A673 (cell line): ENCODE data around the gene SDF2L1. TPM values are rescaled to one million over a fixed set of nuclear protein-coding genes. Genes with fewer than 3 reads are reported as not detected.
A peak's percentile ranks its signal among the peaks of the same experiment; 100 is the strongest.

Experiments used
- BruUV-seq: library from RNA; stranded (reverse); fragments of 400-500 nt; replicated peaks from 2 replicates; lab custom pipeline; 2021; lab: Mats Ljungman, UMichigan
- CTCF ChIA-PET: fragments of 300-600 bp; sonication (Branson Sonifier 250); formaldehyde crosslinking; loops from one replicate; lab custom pipeline; 2022; ENCODE audit warnings: antibody characterized with exemption; lab: Charles Lee
- POLR2A ChIA-PET: fragments of 300-600 bp; sonication (Branson Sonifier 250); formaldehyde crosslinking; loops from one replicate; lab custom pipeline; 2022; ENCODE audit warnings: antibody characterized with exemption; ENCODE audit not compliant: low non-redundant PET; lab: Charles Lee
- DNase-seq: peaks from one replicate; pipeline ENCODE4 v3.0.0-alpha.2; 2015; ENCODE audit warnings: low spot score
- H3K27ac ChIP-seq: fragments of 200-600 bp; sonication (generic); 2 replicates; pipeline ENCODE4 v1.5.1; 2016; ENCODE audit warnings: mixed run types, low read depth, mild to moderate bottlenecking, mixed read lengths, antibody characterized with exemption, low read length; ENCODE audit not compliant: poor library complexity, severe bottlenecking
- H3K27me3 ChIP-seq: fragments of 200-600 bp; sonication (generic); replicated peaks from 2 replicates; pipeline ENCODE4 v1.6.1; 2017; ENCODE audit warnings: mixed run types, low read depth, mild to moderate bottlenecking, mixed read lengths, antibody characterized with exemption, low read length; ENCODE audit not compliant: insufficient read depth, poor library complexity
- H3K36me3 ChIP-seq: fragments of 200-600 bp; sonication (generic); 2 replicates; pipeline ENCODE4 v1.6.1; 2016; ENCODE audit warnings: mixed run types, mild to moderate bottlenecking, mixed read lengths, antibody characterized with exemption, low read length; ENCODE audit not compliant: insufficient read depth, poor library complexity, severe bottlenecking
- H3K4me1 ChIP-seq: fragments of 200-600 bp; sonication (generic); 2 replicates; pipeline ENCODE4 v1.6.1; 2017; ENCODE audit warnings: mixed run types, mild to moderate bottlenecking, mixed read lengths, antibody characterized with exemption, low read length; ENCODE audit not compliant: insufficient read depth, poor library complexity, severe bottlenecking
- H3K4me3 ChIP-seq: fragments of 200-600 bp; sonication (generic); 2 replicates; pipeline ENCODE4 v1.5.1; 2016; ENCODE audit warnings: low read depth, mixed run types, mild to moderate bottlenecking, mixed read lengths, low read length; ENCODE audit not compliant: poor library complexity, severe bottlenecking
- H3K9me3 ChIP-seq: fragments of 200-600 bp; sonication (generic); 2 replicates; pipeline ENCODE4 v1.6.1; 2016; ENCODE audit warnings: mixed run types, low read depth, mild to moderate bottlenecking, mixed read lengths, antibody characterized with exemption, low read length; ENCODE audit not compliant: poor library complexity, severe bottlenecking
- EZH2 ChIP-seq: fragments of 200-600 bp; sonication (generic); IDR thresholded peaks from 2 replicates; pipeline ENCODE4 v1.6.1; 2017; ENCODE audit warnings: borderline replicate concordance, low read depth, mild to moderate bottlenecking, mixed read lengths, antibody characterized with exemption, low read length; ENCODE audit not compliant: poor library complexity, severe bottlenecking
- intact Hi-C: fragments of 100-400 bp; cut with micrococcal nuclease; formaldehyde crosslinking; loops from one replicate; pipeline ENCODE4 v1.10.0; 2022; ENCODE audit not compliant: unreplicated experiment
- total RNA-seq: library from RNA; stranded (reverse); gene quantifications from 2 replicates; pipeline ENCODE4 v1.2.3, GENCODE V29; 2021
- TF ChIP-seq, protein P1 (sequence below): fragments of 300-800, 200-600 bp; sonication (generic); conservative IDR thresholded peaks from 2 replicates; pipeline ENCODE4 v1.5.1; 2017; ENCODE audit warnings: low read depth, mild to moderate bottlenecking, antibody characterized with exemption, low read length, moderate library complexity, mixed read lengths

SDF2L1 gene
- total RNA-seq, 1 experiment from 2014 or later: 50.1 TPM

DNA sequence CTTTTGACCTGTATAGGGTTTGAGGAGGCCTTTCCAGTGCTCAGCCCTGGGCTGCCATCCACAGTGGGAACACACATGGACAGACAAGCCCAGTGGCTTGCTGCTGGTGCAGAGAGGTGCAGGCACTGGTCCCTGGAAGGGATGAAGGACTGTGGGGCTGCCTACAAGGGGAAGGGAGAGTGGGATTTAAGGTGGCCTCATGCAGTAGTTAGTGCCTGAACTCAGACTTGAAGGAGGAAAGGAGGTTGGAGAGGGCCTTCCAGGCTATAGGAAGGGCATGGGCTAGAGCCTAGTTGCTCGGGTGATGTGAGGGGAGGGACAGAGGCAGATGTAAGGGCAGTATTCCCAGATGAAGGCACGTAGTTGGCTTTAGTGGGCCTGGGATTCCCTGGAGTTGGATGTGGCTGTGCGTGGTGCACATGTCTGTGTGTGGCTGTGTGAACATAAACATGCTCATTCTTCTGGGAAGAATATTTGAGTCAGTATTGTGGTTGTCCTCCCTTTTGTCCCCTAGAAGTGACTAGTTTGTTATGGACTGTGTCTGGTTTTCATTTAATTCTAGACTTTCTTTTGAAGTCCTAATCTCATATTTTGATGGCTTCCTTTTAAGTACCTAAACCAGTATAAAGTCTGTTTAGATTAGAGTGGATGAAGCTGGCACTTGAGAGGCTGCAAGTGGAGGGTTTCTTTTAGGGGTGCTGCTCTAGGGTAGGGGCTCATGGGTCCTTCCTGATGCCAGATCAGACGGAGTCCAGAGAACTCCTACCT, 30.7 kb upstream of the SDF2L1 start:
- ChIA-PET POLR2A (no interaction called here), CTCF (interaction anchor here (0.6 kb wide), 1 partner anchor 167 kb away, joined by 3 read pairs; no protein-coding TSS in a partner anchor)
- H3K4me1 ChIP-seq: no peaks in the 10 kb centered on the region
- H3K27me3 ChIP-seq: no peaks in the 10 kb centered on the region
- H3K36me3 ChIP-seq: peaks cover 41% of the 10 kb centered on the region
- H3K9me3 ChIP-seq: no peaks in the 10 kb centered on the region
- no peak for DNase-seq
- H3K4me3 ChIP-seq: no peak overlapping the region
- intact Hi-C loops: no loop called here
- no TSS peak for BruUV-seq
- TF ChIP-seq EZH2: no peak
- TF ChIP-seq, protein P1, sequence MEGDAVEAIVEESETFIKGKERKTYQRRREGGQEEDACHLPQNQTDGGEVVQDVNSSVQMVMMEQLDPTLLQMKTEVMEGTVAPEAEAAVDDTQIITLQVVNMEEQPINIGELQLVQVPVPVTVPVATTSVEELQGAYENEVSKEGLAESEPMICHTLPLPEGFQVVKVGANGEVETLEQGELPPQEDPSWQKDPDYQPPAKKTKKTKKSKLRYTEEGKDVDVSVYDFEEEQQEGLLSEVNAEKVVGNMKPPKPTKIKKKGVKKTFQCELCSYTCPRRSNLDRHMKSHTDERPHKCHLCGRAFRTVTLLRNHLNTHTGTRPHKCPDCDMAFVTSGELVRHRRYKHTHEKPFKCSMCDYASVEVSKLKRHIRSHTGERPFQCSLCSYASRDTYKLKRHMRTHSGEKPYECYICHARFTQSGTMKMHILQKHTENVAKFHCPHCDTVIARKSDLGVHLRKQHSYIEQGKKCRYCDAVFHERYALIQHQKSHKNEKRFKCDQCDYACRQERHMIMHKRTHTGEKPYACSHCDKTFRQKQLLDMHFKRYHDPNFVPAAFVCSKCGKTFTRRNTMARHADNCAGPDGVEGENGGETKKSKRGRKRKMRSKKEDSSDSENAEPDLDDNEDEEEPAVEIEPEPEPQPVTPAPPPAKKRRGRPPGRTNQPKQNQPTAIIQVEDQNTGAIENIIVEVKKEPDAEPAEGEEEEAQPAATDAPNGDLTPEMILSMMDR: no peak
- H3K27ac ChIP-seq: no peak overlapping the region

- BruUV-seq: no TSS peak
- ChIA-PET POLR2A (no interaction called here), CTCF (no interaction called here)
- Histone ChIP-seq H3K36me3 (peaks cover 41% of the 10 kb centered on the region), H3K27ac (no peak overlapping the region), H3K9me3 (no peaks in the 10 kb centered on the region), H3K4me1 (no peaks in the 10 kb centered on the region), H3K27me3 (no peaks in the 10 kb centered on the region), H3K4me3 (no peak overlapping the region)
- TF ChIP-seq, protein P1: no peak
- TF ChIP-seq EZH2: no peak
- DNase-seq: no peak
- intact Hi-C loops: no loop called here
Measured at GRCh38 chr22:21612858-21613257, 29.2 kb upstream of the SDF2L1 start.

- Histone ChIP-seq H3K27ac (peak overlapping the region; percentile 25), H3K4me1 (no peaks in the 10 kb centered on the region), H3K9me3 (no peaks in the 10 kb centered on the region), H3K36me3 (peaks cover 41% of the 10 kb centered on the region), H3K27me3 (no peaks in the 10 kb centered on the region), H3K4me3 (no peak overlapping the region)
- no peak for TF ChIP-seq EZH2
- TF ChIP-seq, protein P1: no peak
- no peak for DNase-seq
- POLR2A ChIA-PET: no interaction called here
- intact Hi-C loops: no loop called here
- no TSS peak for BruUV-seq
- CTCF ChIA-PET: no interaction called here
Measured at GRCh38 chr22:21613553-21614233, 28.4 kb upstream of the SDF2L1 start.
